H1 (cell line): ENCODE data around the gene ZC3H12C.

ENCODE experiments used
- CHD1 ChIP-seq: IDR thresholded peaks from 2 replicates; pipeline ENCODE4 v1.6.1; 2012; ENCODE audit warnings: low read depth, low read length, improper control_type of control experiment
- POLR2A ChIP-seq, 2 experiments: IDR thresholded peaks; 1 replicate in 1 of 2; 2 replicates in 1 of 2; pipeline ENCODE4 v1.6.1; 2011; ENCODE audit warnings: low read depth in 2 of 2, low read length in 2 of 2, mild to moderate bottlenecking in 2 of 2; ENCODE audit errors: control extremely low read depth in 1 of 2
- SRF ChIP-seq: IDR thresholded peaks from 2 replicates; pipeline ENCODE4 v1.6.1; 2011; ENCODE audit warnings: mild to moderate bottlenecking, low read depth, low read length, moderate library complexity
- TF ChIP-seq, protein P1 (sequence below), 3 experiments: IDR thresholded peaks; 1 replicate in 2 of 3; 2 replicates in 1 of 3; pipeline versions ENCODE4 v1.5.1 to v1.6.1; 2011; ENCODE audit warnings: low read length in 3 of 3, mild to moderate bottlenecking in 3 of 3, inconsistent platforms in 2 of 3, low read depth in 1 of 3, moderate library complexity in 1 of 3; ENCODE audit not compliant: insufficient read depth in 1 of 3; ENCODE audit errors: control extremely low read depth in 1 of 3

DNA sequence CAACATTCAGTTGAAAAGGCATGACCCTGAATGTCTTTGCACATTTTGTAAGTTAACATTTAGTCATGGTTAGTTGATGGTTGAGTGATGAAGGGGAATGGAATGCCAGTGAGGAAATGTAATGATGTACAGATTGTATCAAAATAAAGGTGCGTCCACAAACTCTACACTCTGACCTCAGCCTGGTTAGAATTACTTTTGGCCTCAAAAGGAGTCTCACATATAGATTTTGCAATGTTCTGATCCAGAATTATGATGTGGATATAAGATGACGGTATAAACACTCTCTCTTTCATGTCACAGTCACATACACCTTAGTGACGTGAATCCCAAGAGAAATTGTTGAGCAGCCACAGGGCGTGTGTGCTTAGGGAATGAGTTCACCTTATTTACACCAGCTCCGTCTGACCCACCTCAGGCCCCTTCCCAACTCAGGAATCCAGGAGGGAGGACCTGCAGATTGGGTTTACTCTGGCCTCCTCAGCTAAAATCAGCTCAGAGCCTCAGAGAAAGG lies 103.1 kb downstream of the ZC3H12C start:
- TF ChIP-seq SRF (no peak), POLR2A (IDR thresholded peaks at IDR 0.05; ENCODE audit: control extremely low read depth in 1 of 2, low read depth in 2 of 2, low read length in 2 of 2) (no peak), CHD1 (no peak)
- TF ChIP-seq, protein P1, sequence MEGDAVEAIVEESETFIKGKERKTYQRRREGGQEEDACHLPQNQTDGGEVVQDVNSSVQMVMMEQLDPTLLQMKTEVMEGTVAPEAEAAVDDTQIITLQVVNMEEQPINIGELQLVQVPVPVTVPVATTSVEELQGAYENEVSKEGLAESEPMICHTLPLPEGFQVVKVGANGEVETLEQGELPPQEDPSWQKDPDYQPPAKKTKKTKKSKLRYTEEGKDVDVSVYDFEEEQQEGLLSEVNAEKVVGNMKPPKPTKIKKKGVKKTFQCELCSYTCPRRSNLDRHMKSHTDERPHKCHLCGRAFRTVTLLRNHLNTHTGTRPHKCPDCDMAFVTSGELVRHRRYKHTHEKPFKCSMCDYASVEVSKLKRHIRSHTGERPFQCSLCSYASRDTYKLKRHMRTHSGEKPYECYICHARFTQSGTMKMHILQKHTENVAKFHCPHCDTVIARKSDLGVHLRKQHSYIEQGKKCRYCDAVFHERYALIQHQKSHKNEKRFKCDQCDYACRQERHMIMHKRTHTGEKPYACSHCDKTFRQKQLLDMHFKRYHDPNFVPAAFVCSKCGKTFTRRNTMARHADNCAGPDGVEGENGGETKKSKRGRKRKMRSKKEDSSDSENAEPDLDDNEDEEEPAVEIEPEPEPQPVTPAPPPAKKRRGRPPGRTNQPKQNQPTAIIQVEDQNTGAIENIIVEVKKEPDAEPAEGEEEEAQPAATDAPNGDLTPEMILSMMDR (IDR thresholded peaks at IDR 0.05; ENCODE audit: control extremely low read depth in 1 of 3, insufficient read depth in 1 of 3, low read depth in 1 of 3, low read length in 3 of 3): no peak
